GM12801 (cell line): ENCODE results near the gene CFDP1.

Experiments
- TF ChIP-seq, protein P1 (sequence below): IDR thresholded peaks from one replicate; pipeline ENCODE4 v1.5.1; 2011; ENCODE audit warnings: control low read depth; ENCODE audit not compliant: insufficient read length; ENCODE audit errors: extremely low read depth

Gene CFDP1

DNA sequence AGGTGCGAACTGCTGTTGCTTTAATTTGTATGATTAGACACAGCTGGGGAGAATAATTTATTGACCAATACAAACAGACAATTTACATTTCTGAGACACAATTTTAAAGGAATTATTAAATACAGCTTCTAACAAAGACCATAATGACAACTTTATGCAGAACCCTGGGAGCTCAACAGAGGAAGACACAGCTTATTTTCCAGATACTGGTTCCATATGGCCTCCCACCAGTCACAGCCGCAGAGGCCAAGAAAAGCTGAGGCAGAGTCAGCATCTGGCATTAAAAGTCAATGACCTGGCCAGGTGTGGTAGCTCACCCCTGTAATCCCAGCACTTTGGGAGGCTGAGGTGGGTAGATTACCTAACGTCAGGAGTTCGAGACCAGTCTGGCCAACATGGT lies 115.8 kb downstream of the CFDP1 start:
- TF ChIP-seq, protein P1, sequence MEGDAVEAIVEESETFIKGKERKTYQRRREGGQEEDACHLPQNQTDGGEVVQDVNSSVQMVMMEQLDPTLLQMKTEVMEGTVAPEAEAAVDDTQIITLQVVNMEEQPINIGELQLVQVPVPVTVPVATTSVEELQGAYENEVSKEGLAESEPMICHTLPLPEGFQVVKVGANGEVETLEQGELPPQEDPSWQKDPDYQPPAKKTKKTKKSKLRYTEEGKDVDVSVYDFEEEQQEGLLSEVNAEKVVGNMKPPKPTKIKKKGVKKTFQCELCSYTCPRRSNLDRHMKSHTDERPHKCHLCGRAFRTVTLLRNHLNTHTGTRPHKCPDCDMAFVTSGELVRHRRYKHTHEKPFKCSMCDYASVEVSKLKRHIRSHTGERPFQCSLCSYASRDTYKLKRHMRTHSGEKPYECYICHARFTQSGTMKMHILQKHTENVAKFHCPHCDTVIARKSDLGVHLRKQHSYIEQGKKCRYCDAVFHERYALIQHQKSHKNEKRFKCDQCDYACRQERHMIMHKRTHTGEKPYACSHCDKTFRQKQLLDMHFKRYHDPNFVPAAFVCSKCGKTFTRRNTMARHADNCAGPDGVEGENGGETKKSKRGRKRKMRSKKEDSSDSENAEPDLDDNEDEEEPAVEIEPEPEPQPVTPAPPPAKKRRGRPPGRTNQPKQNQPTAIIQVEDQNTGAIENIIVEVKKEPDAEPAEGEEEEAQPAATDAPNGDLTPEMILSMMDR, result no peak

DNA sequence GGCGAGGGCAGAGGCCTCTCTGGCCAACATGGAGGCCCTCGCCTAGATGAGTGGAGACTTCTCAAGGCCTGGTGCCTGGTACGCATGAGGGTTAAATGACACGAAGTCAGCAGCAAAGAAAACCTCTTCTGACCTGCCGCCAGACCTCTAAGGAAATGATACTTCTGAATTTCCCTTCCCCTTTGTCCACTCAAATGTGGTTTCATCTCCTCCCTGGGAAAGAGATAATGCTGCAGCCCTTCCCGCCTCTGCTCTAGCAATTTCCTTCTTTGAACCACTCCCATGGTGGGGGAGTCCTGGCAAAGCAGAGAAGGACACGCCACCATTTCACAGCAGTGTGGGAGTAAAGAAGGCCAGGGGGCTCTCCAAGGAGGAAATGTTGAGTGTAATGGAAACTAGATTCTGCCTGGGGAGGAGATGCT lies 116.2 kb downstream of the CFDP1 start:
- TF ChIP-seq, protein P1, result no peak

DNA sequence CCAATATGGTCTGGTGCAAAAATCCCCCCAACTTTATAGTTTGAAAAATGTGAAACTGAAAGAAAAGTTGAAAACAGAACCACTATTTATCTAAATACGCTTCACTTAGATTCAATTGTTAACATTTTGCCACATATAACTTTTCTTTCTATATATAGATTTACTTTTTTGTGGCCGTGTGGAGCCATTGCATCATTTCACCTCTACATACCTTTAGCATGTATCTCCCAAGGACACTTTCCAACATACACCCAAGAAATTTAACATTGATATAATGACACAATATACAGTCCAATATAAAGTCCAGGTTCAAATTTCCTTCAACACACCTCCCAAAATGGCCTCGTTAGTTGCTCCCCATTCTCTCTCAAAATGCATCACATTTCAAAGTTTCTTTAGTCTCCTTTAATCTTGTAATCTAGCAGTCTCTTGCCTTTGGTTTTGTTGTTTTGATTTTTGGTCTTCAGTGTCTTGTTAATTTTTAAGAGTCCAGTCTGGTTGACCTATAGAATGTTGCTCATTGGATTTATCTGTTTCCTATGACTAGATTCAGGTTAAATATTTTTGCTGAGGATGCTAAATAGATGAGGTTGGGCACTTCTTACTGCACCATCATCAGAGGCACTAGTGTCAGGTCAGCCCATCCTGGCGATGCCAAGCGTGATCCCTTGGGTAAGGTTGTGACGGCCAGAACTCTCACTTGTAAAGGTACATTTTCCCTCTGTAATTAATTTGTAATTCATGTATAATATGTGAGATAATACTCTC lies 117.6 kb downstream of the CFDP1 start:
- TF ChIP-seq, protein P1, result no peak

DNA sequence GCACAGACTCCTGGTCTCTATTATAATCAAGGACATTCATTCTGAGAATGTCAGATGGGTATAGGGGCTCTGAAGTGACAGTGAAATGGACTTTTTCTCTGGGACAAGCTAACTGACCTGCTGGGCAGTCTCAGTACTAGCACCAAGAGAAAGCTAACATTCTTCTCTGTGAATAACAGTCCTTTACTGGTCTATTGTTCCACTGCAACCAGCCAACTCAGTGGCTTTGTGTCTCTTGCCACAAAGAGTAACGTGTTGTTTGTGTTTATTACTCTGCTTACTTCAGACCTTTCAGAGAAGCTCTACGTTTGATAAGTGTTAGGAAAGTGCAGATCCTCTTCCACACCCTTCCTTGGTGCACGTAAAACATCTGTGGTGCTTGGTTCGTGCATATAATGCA lies 120.4 kb downstream of the CFDP1 start:
- TF ChIP-seq, protein P1, result no peak

DNA sequence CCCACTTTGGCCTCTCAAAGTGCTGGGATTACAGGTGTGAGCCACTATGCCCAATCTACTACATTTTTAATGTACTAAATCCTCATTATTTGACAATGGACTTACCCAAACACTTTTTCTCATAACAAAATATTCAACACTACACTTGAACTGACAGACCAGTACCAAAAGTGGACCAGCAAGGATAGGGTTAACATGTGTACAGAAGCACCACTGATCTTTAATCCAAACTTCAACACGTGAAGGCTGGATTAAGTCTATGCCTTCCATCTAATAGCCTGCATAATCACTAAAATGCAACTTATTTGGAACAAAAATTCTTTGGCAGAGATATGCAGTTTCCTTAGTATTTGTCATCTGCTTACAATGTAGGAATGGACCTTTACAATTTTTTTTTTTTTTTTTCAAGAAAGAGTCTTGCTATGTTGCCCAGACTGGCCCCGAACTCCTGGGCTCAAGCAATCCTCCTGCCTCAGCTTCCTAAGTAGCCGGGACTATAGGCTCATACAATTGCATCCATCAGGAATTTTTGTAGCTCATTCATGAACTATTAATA lies 121.8 kb downstream of the CFDP1 start:
- TF ChIP-seq, protein P1, result no peak

DNA sequence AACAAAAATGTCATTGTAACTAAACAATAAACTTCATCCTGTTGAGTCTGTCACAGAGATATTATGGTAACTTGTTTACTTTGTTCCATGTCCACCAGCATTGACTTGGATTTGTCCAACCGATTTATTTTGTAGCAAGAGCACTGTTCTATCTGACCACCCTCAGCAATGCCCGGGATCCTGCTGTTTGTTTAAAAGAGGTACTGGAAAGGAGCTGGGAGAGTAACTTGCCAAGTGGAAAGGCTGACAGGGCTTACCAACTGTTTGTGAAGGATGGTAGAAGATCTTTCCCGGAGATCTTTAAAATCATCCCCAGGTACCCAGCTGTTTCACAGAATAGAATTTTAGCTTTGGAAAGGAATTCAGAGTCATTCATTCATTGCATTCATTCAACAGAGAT lies 122.8 kb downstream of the CFDP1 start:
- TF ChIP-seq, protein P1, result no peak

DNA sequence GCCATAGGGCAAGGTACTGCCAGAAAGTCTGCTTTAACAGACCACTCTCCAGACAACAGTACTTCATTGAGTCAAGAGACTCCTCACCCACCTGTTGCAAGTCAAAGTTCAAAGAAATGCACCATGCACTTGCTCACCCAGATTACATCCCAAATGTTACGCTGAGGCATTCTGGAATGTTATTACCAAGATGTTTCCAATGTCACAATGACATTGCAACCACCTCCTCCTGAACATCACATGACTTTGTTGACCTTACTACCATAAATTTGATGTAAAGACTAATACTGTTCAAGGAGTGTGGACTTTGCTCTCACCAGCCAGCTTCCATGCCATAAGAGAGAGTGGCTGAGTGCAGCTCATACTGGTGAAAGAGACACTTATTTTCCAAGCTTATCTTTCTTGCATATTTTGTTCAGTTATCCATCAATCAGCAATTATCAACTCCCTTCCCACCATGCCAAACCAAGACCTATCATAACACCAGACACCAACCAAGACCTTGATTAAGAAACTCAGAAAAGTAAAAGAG lies 123.3 kb downstream of the CFDP1 start:
- TF ChIP-seq, protein P1, result no peak
